Activated CD8-positive, alpha-beta memory T cell treated with anti-CD3 and anti-CD28 coated beads for 36 hours (primary cell): ENCODE data around the gene CCDC27. TPM values are rescaled to one million over a fixed set of nuclear protein-coding genes. Genes with fewer than 3 reads are reported as not detected.

Source experiments
- total RNA-seq, 2 experiments: library from RNA; stranded (reverse); gene quantifications; one replicate each; pipeline ENCODE4 v1.2.3, GENCODE V29; 2021

The CCDC27 gene
- total RNA-seq, 2 experiments from 2014 or later, result not detected

Other genes starting within 250 kb of the CCDC27 start
- gene MEGF6, start 140.9 kb upstream of the CCDC27 start, total RNA-seq, result 1 to 10 TPM; 1.3 to 1.6 TPM
- 10 to 100 TPM; 14.2 to 15.0 TPM for gene TPRG1L, start 127.4 kb upstream of the CCDC27 start, total RNA-seq
- 10 to 100 TPM; 31.3 to 35.6 TPM for gene WRAP73, start 102.3 kb upstream of the CCDC27 start, total RNA-seq
- gene TP73, start 99.9 kb upstream of the CCDC27 start, total RNA-seq, result under 1 TPM; 0.84 to 0.95 TPM
- 1 to 10 TPM in 1 of 2 experiments, under 1 TPM in 1; 0.99 to 1.7 TPM for gene SMIM1, start 20.3 kb downstream of the CCDC27 start, total RNA-seq
- 10 to 100 TPM; 43.0 to 45.6 TPM for gene LRRC47, start 44.0 kb downstream of the CCDC27 start, total RNA-seq
- gene CEP104, start 104.8 kb downstream of the CCDC27 start, total RNA-seq, result 10 to 100 TPM; 36.6 to 41.6 TPM
- 10 to 100 TPM; 12.2 to 13.6 TPM for gene DFFB, start 105.0 kb downstream of the CCDC27 start, total RNA-seq
- gene C1orf174, start 147.8 kb downstream of the CCDC27 start, total RNA-seq, result 10 to 100 TPM; 51.8 to 52.2 TPM